Gastroesophageal sphincter (tissue), 3 donors: Measurements from ENCODE around the gene NSUN3.

Source experiments
- CTCF ChIP-seq, 4 experiments: fragments of 200-600 bp in 2 of 4; fragments of 450-650 bp in 2 of 4; sonication (generic) in 1 of 4; IDR thresholded peaks; one replicate each; pipeline ENCODE4 v1.5.1; 2017 to 2019; ENCODE audit warnings: antibody characterized with exemption in 4 of 4, mild to moderate bottlenecking in 2 of 4, moderate library complexity in 2 of 4
- POLR2A ChIP-seq, 2 donors: fragments of 450-650 bp; IDR thresholded peaks; one replicate each; pipeline ENCODE4 v1.6.1; 2017; ENCODE audit warnings: antibody characterized with exemption in 2 of 2, mild to moderate bottlenecking in 2 of 2, moderate library complexity in 1 of 2

GRCh38 chr3:94046533-94046932 is 16.3 kb upstream of the NSUN3 start:
- TF ChIP-seq POLR2A (IDR thresholded peaks at IDR 0.05) (no peak), CTCF (IDR thresholded peaks at IDR 0.05) (no peak)
